Mammary epithelial cell (primary cell): Measurements from ENCODE around the gene C1orf35.

Experiments used
- CTCF ChIP-seq, 2 donors: IDR thresholded peaks in 1 of 2; conservative IDR thresholded peaks in 1 of 2; 2 replicates each; pipeline ENCODE4 v1.5.1; 2011 to 2012; ENCODE audit warnings: inconsistent platforms in 2 of 2, low read length in 2 of 2, mild to moderate bottlenecking in 2 of 2, control low read depth in 1 of 2, low read depth in 1 of 2; ENCODE audit not compliant: insufficient read depth in 1 of 2; ENCODE audit errors: extremely low read depth in 1 of 2
- EZH2 ChIP-seq: IDR thresholded peaks from 2 replicates; pipeline ENCODE4 v1.6.1; 2012; ENCODE audit warnings: low read length, inconsistent platforms, borderline replicate concordance

GRCh38 chr1:228081578-228082213 lies 21.4 kb downstream of the C1orf35 start:
- TF ChIP-seq CTCF (conservative IDR thresholded peaks at IDR 0.05 in 1 of 2, IDR thresholded peaks at IDR 0.05 in 1 of 2; ENCODE audit: extremely low read depth in 1 of 2, insufficient read depth in 1 of 2, low read depth in 1 of 2, low read length in 2 of 2) (no peak), EZH2 (no peak)
